PFSK-1 (cell line): Measurements from ENCODE around the gene DPM2.

ENCODE experiments used
- FOXP2 ChIP-seq: optimal IDR thresholded peaks from 2 replicates; pipeline ENCODE3; 2011; ENCODE audit warnings: borderline replicate concordance, control low read depth, inconsistent platforms; ENCODE audit not compliant: insufficient read depth; ENCODE audit errors: extremely low read length, extremely low read depth
- POLR2AphosphoS5 ChIP-seq: IDR thresholded peaks from 2 replicates; pipeline ENCODE4 v1.6.1; 2012; ENCODE audit warnings: low read depth, mild to moderate bottlenecking, control low read depth, low read length, moderate library complexity
- REST ChIP-seq, 2 experiments: IDR thresholded peaks; 2 replicates each; pipeline versions ENCODE4 v1.6.1 to v1.8.0; 2011 to 2012; ENCODE audit warnings: low read depth in 2 of 2, low read length in 2 of 2, control low read depth in 1 of 2, inconsistent platforms in 1 of 2, mild to moderate bottlenecking in 1 of 2, moderate library complexity in 1 of 2; ENCODE audit not compliant: insufficient read depth in 1 of 2
- SIN3A ChIP-seq: IDR thresholded peaks from 2 replicates; pipeline ENCODE4 v1.6.1; 2012; ENCODE audit warnings: mild to moderate bottlenecking, low read length, moderate library complexity, borderline replicate concordance; ENCODE audit not compliant: insufficient read depth
- TAF1 ChIP-seq: IDR thresholded peaks from 2 replicates; pipeline ENCODE4 v1.6.1; 2012; ENCODE audit warnings: low read length, control low read depth, borderline replicate concordance; ENCODE audit not compliant: insufficient read depth

DPM2 gene

GRCh38 chr9:127943011-127943662, 5.5 kb upstream of the DPM2 start:
- TF ChIP-seq POLR2AphosphoS5 (no peak), TAF1 (no peak), SIN3A (no peak), FOXP2 (no peak), REST (IDR thresholded peaks at IDR 0.05; ENCODE audit: insufficient read depth in 1 of 2, low read depth in 2 of 2, low read length in 2 of 2) (no peak)

GRCh38 chr9:127942216-127943010, 4.8 kb upstream of the DPM2 start:
- TF ChIP-seq SIN3A = no peak
- TF ChIP-seq POLR2AphosphoS5 = no peak
- no peak for TF ChIP-seq TAF1
- no peak for TF ChIP-seq REST (IDR thresholded peaks at IDR 0.05; ENCODE audit: insufficient read depth in 1 of 2, low read depth in 2 of 2, low read length in 2 of 2)
- no peak for TF ChIP-seq FOXP2

- TF ChIP-seq TAF1 (no peak), REST (IDR thresholded peaks at IDR 0.05; ENCODE audit: insufficient read depth in 1 of 2, low read depth in 2 of 2, low read length in 2 of 2) (no peak), POLR2AphosphoS5 (no peak)
Observed at GRCh38 chr9:127941961-127942215, 4.2 kb upstream of the DPM2 start.

GRCh38 chr9:127941062-127941960, 3.7 kb upstream of the DPM2 start:
- no peak for TF ChIP-seq FOXP2
- no peak for TF ChIP-seq REST (IDR thresholded peaks at IDR 0.05; ENCODE audit: insufficient read depth in 1 of 2, low read depth in 2 of 2, low read length in 2 of 2)
- TF ChIP-seq TAF1 = no peak
- no peak for TF ChIP-seq POLR2AphosphoS5
- no peak for TF ChIP-seq SIN3A
